ENCODE data around the gene TAF15. TPM values are rescaled to one million over a fixed set of nuclear protein-coding genes. Genes with fewer than 3 reads are reported as not detected.

The TAF15 gene
- total RNA-seq, 4 donors from 2014 or later: 52.0 to 149 (median 58.8) TPM

GRCh38 chr17:35764123-35764991 lies 44.9 kb upstream of the TAF15 start:
- H3K9me3 ChIP-seq: no peaks in the 10 kb centered on the region
- TF ChIP-seq POLR2A (IDR thresholded peaks at IDR 0.05): no peak
- no peak for TF ChIP-seq EP300 (IDR thresholded peaks at IDR 0.05)
- peak in 1 of 3 donors; percentile 39 for TF ChIP-seq POLR2AphosphoS5 (IDR thresholded peaks at IDR 0.05)
- peak; percentile 86 to 98 for TF ChIP-seq CTCF (IDR thresholded peaks at IDR 0.05)

GRCh38 chr17:35765086-35765710 lies 44.1 kb upstream of the TAF15 start:
- Histone ChIP-seq H3K27me3 (no peaks in the 10 kb centered on the region), H3K4me1 (peaks cover 12% of the 10 kb centered on the region), H3K4me3 (no peak overlapping the region), H3K9me3 (no peaks in the 10 kb centered on the region), H3K27ac (no peak overlapping the region), H3K36me3 (no peaks in the 10 kb centered on the region)
- 53% methylated on average over 9 of the region's 11 CpGs for WGBS
- no peak for DNase-seq (ENCODE audit: low spot score in 2 of 2)
- TF ChIP-seq POLR2A (IDR thresholded peaks at IDR 0.05) (no peak), CTCF (IDR thresholded peaks at IDR 0.05) (no peak), POLR2AphosphoS5 (IDR thresholded peaks at IDR 0.05) (no peak), EP300 (IDR thresholded peaks at IDR 0.05) (no peak)

More at GRCh38 chr17:35764123-35764991, 44.9 kb upstream of the TAF15 start:
- H3K4me3 ChIP-seq: peak overlapping the region; percentile 56
- 7% methylated on average over 40 of the region's 75 CpGs for WGBS
- no peaks in the 10 kb centered on the region for H3K36me3 ChIP-seq
- no peaks in the 10 kb centered on the region for H3K27me3 ChIP-seq
- no peak overlapping the region for H3K27ac ChIP-seq
- H3K4me1 ChIP-seq: peaks cover 12% of the 10 kb centered on the region
- DNase-seq (ENCODE audit: low spot score in 2 of 2): peak; percentile 86 to 90

GRCh38 chr17:35765756-35766488 lies 43.4 kb upstream of the TAF15 start:
- Histone ChIP-seq H3K27ac (no peak overlapping the region), H3K36me3 (no peaks in the 10 kb centered on the region), H3K9me3 (no peaks in the 10 kb centered on the region), H3K27me3 (no peaks in the 10 kb centered on the region), H3K4me1 (peaks cover 12% of the 10 kb centered on the region), H3K4me3 (no peak overlapping the region)
- WGBS: 74% methylated on average over 6 of the region's 8 CpGs
- DNase-seq (ENCODE audit: low spot score in 2 of 2): no peak
- TF ChIP-seq CTCF (IDR thresholded peaks at IDR 0.05) (no peak), POLR2A (IDR thresholded peaks at IDR 0.05) (no peak), EP300 (IDR thresholded peaks at IDR 0.05) (no peak), POLR2AphosphoS5 (IDR thresholded peaks at IDR 0.05) (no peak)

GRCh38 chr17:35766489-35766877 lies 42.8 kb upstream of the TAF15 start:
- Histone ChIP-seq H3K4me1 (peaks cover 12% of the 10 kb centered on the region), H3K27ac (no peak overlapping the region), H3K36me3 (no peaks in the 10 kb centered on the region), H3K4me3 (no peak overlapping the region), H3K27me3 (no peaks in the 10 kb centered on the region), H3K9me3 (no peaks in the 10 kb centered on the region)
- no peak for TF ChIP-seq POLR2AphosphoS5 (IDR thresholded peaks at IDR 0.05)
- no peak for TF ChIP-seq CTCF (IDR thresholded peaks at IDR 0.05)
- no peak for TF ChIP-seq EP300 (IDR thresholded peaks at IDR 0.05)
- TF ChIP-seq POLR2A (IDR thresholded peaks at IDR 0.05): no peak
- DNase-seq (ENCODE audit: low spot score in 2 of 2): no peak
- 94% methylated on average over 16 of the region's 24 CpGs for WGBS
